ENCODE results near the gene FAM222A. TPM values are rescaled to one million over a fixed set of nuclear protein-coding genes. Genes with fewer than 3 reads are reported as not detected.

The FAM222A gene
- total RNA-seq, 1 experiment from 2014 or later: 2.8 TPM

GRCh38 chr12:109757671-109758265, 44.1 kb downstream of the FAM222A start:
- Histone ChIP-seq H3K9ac (ENCODE audit: extremely low read depth, insufficient read length, low read length) (no peak overlapping the region), H2BK5ac (ENCODE audit: insufficient read length, low read length) (no peak overlapping the region), H2BK20ac (ENCODE audit: low read depth, low read length, poor library complexity, severe bottlenecking) (no peak overlapping the region), H3K27ac (ENCODE audit: insufficient read length, low read depth, low read length) (no peak overlapping the region), H4K8ac (replicated peaks; ENCODE audit: insufficient read length, low read depth, low read length) (no peak overlapping the region), H3K4ac (ENCODE audit: low read depth, low read length) (no peak overlapping the region), H2AFZ (ENCODE audit: low read length) (no peak overlapping the region), H3K79me1 (ENCODE audit: insufficient read depth, low read depth, low read length, poor library complexity, severe bottlenecking) (no peaks in the 10 kb centered on the region), H2AK5ac (ENCODE audit: insufficient read length, low read length) (no peak overlapping the region), H3K79me2 (ENCODE audit: insufficient read depth, low read length) (no peaks in the 10 kb centered on the region), H3K4me2 (ENCODE audit: insufficient read depth, insufficient read length, low read length) (no peak overlapping the region), H2BK12ac (ENCODE audit: insufficient read length, low read depth, low read length) (no peak overlapping the region), H3K4me1 (ENCODE audit: insufficient read depth, low read length) (no peaks in the 10 kb centered on the region), H3K18ac (ENCODE audit: insufficient read length, low read depth, low read length) (no peak overlapping the region), H3K56ac (ENCODE audit: insufficient read length, low read depth, low read length) (no peak overlapping the region), H4K91ac (ENCODE audit: insufficient read length, low read depth, low read length) (no peak overlapping the region), H2BK15ac (ENCODE audit: low read depth, low read length) (no peak overlapping the region), H3K14ac (ENCODE audit: insufficient read depth, low read length) (no peak overlapping the region), H3K23me2 (ENCODE audit: insufficient read length, low read depth, low read length, poor library complexity, severe bottlenecking) (no peaks in the 10 kb centered on the region), H3K27me3 (ENCODE audit: insufficient read depth, low read length) (no peaks in the 10 kb centered on the region), H4K20me1 (ENCODE audit: control insufficient read depth, insufficient read depth, insufficient read length) (no peaks in the 10 kb centered on the region), H3T11ph (ENCODE audit: low read length) (no peak overlapping the region), H3K9me3 (ENCODE audit: control insufficient read depth, low read depth, low read length) (no peaks in the 10 kb centered on the region), H2BK120ac (ENCODE audit: low read depth, low read length, poor library complexity, severe bottlenecking) (no peak overlapping the region), H3K23ac (ENCODE audit: insufficient read length, low read depth, low read length) (no peak overlapping the region), H4K5ac (ENCODE audit: insufficient read length, low read depth, low read length) (no peak overlapping the region)
- peaks cover 6 to 7% of the 10 kb centered on the region in 2 experiments; a peak in 4 of 5 replicates for H3K9me3 Mint-ChIP-seq
- no peak overlapping the region; a peak in 1 of 7 replicates for H3K27ac Mint-ChIP-seq
- peaks cover 0 to 7% (median 3%) of the 10 kb centered on the region in 3 experiments; a peak in 3 of 7 replicates for H3K36me3 Mint-ChIP-seq (ENCODE audit: insufficient read depth in 1 of 3, low read depth in 3 of 3)
- no peaks in the 10 kb centered on the region; the same call in none of the 2 replicates for H3K27me3 Mint-ChIP-seq (ENCODE audit: low read depth)
- H3K4me1 Mint-ChIP-seq: peaks cover 13 to 34% of the 10 kb centered on the region in 2 experiments
- peak; percentile 22 for DNase-seq
- no CpG with 5 or more reads among the region's 11 CpGs for WGBS (ENCODE audit: extremely low coverage, insufficient read length, low lambda C conversion rate)
- no peak overlapping the region; a peak in 1 of 5 replicates for H3K4me3 Mint-ChIP-seq
- TF ChIP-seq CTCF (conservative IDR thresholded peaks at IDR 0.05): no peak

Measured in H9 (cell line).